Measurements from ENCODE around the gene HOXD8.

Gene HOXD8

GRCh38 chr2:176128982-176129796 lies at the start of gene HOXD8:
Gene HOXD8 (plus strand): TSS chr2:176129705. CDS start chr2:176130367, 662 bp downstream.
- no peak for DNase-seq

GRCh38 chr2:176079831-176080539 lies 49.5 kb upstream of the HOXD8 start:
- DNase-seq: peak; percentile 58

- no peak for DNase-seq
Observed at GRCh38 chr2:176080540-176081375, 48.7 kb upstream of the HOXD8 start.

- DNase-seq: no peak
Observed at GRCh38 chr2:176081376-176081836, 48.1 kb upstream of the HOXD8 start.

GRCh38 chr2:176081837-176082524 lies 47.5 kb upstream of the HOXD8 start:
- DNase-seq: no peak

- no peak for DNase-seq
Observed at GRCh38 chr2:176082525-176082823, 47.0 kb upstream of the HOXD8 start.

GRCh38 chr2:176082824-176083751 lies 46.4 kb upstream of the HOXD8 start:
- DNase-seq: no peak

- DNase-seq: no peak
Observed at GRCh38 chr2:176083796-176084261, 45.7 kb upstream of the HOXD8 start, which contains the start of gene EVX2. Gene EVX2 (minus strand): TSS chr2:176083962. CDS start chr2:176083776, 186 bp downstream.

GRCh38 chr2:176084611-176085119 lies 44.8 kb upstream of the HOXD8 start:
- no peak for DNase-seq

- DNase-seq: no peak
Observed at GRCh38 chr2:176085120-176085788, 44.3 kb upstream of the HOXD8 start.

- no peak for DNase-seq
Observed at GRCh38 chr2:176085861-176086771, 43.4 kb upstream of the HOXD8 start.

- no peak for DNase-seq
Observed at GRCh38 chr2:176087330-176088047, 42.0 kb upstream of the HOXD8 start.

- peak; percentile 39 for DNase-seq
Observed at GRCh38 chr2:176088048-176088936, 41.2 kb upstream of the HOXD8 start.

GRCh38 chr2:176088937-176089842 lies 40.3 kb upstream of the HOXD8 start:
- DNase-seq: no peak

GRCh38 chr2:176089843-176090395 lies 39.6 kb upstream of the HOXD8 start:
- DNase-seq: no peak

GRCh38 chr2:176090862-176091261 lies 38.6 kb upstream of the HOXD8 start:
- no peak for DNase-seq

Data from activated CD4-positive, alpha-beta T cell treated with anti-CD3 and anti-CD28 coated beads, Interleukin-2, Interleukin-6, amounts not matched to agents 100 ng/mL and 50 ng/mL, durations not matched to agents 16 hours and 8 hours (primary cell).